Panc1 (cell line): ENCODE measurements around the gene PHLPP1. TPM values are rescaled to one million over a fixed set of nuclear protein-coding genes. Genes with fewer than 3 reads are reported as not detected.

Experiments
- ATAC-seq: fragments of 200-7000 bp; cut with Tn5 transposase; 2 replicates; pipeline ENCODE4 v1.9.1; 2020; ENCODE audit warnings: mild to moderate bottlenecking, moderate library complexity
- BruUV-seq: library from RNA; stranded (reverse); fragments of 400-500 nt; replicated peaks from 2 replicates; lab custom pipeline; 2021; lab: Mats Ljungman, UMichigan
- CTCF ChIA-PET: fragments of 300-600 bp; sonication (Branson Sonifier 250); formaldehyde crosslinking; loops from one replicate; lab custom pipeline; 2022; ENCODE audit warnings: antibody characterized with exemption; lab: Charles Lee
- POLR2A ChIA-PET: fragments of 300-600 bp; sonication (Branson Sonifier 250); formaldehyde crosslinking; loops from one replicate; lab custom pipeline; 2022; ENCODE audit warnings: antibody characterized with exemption; lab: Charles Lee
- DNase-seq: peaks from one replicate; pipeline ENCODE4 v3.0.0-alpha.2; 2010; ENCODE audit warnings: low read depth, low spot score
- H3K27ac ChIP-seq: 2 replicates; pipeline ENCODE4 v1.5.1; 2011; ENCODE audit warnings: mild to moderate bottlenecking, low read length, inconsistent platforms
- H3K27me3 ChIP-seq: fragments of 200-500 bp; sonication (Bioruptor generic); 2 replicates; pipeline ENCODE4 v1.6.0; 2014; ENCODE audit warnings: low read length, inconsistent platforms; ENCODE audit not compliant: control insufficient read depth, insufficient read depth
- H3K36me3 ChIP-seq: fragments of 200-500 bp; sonication (Bioruptor generic); 2 replicates; pipeline ENCODE4 v1.5.1; 2014; ENCODE audit warnings: inconsistent platforms, mild to moderate bottlenecking, low read length, moderate library complexity; ENCODE audit not compliant: control insufficient read depth, insufficient read depth
- H3K4me1 ChIP-seq: 2 replicates; pipeline ENCODE4 v1.5.1; 2011; ENCODE audit warnings: inconsistent platforms, mild to moderate bottlenecking, low read length, moderate library complexity; ENCODE audit not compliant: control insufficient read depth, insufficient read depth
- H3K4me3 ChIP-seq, 2 experiments: 2 replicates each; pipeline ENCODE4 v1.5.1; 2011 to 2012; ENCODE audit warnings: low read depth in 2 of 2, low read length in 2 of 2, mild to moderate bottlenecking in 2 of 2, inconsistent platforms in 1 of 2, moderate library complexity in 1 of 2
- H3K9me3 ChIP-seq: fragments of 200-500 bp; sonication (Bioruptor generic); 2 replicates; pipeline ENCODE4 v1.5.1; 2014; ENCODE audit warnings: low read depth, mild to moderate bottlenecking, inconsistent platforms, low read length, moderate library complexity; ENCODE audit not compliant: control insufficient read depth, insufficient read depth
- CTCF ChIP-seq: fragments of 450-650 bp; IDR thresholded peaks from 2 replicates; pipeline ENCODE4 v1.5.1; 2017; ENCODE audit warnings: mild to moderate bottlenecking
- POLR2AphosphoS5 ChIP-seq: IDR thresholded peaks from 2 replicates; pipeline ENCODE4 v1.6.1; 2012; ENCODE audit warnings: mild to moderate bottlenecking, low read depth, low read length, moderate library complexity
- SIN3A ChIP-seq: IDR thresholded peaks from 2 replicates; pipeline ENCODE4 v1.6.1; 2012; ENCODE audit warnings: low read depth, mild to moderate bottlenecking, low read length, moderate library complexity, borderline replicate concordance; ENCODE audit not compliant: insufficient read depth
- TCF7L2 ChIP-seq: IDR thresholded peaks from 2 replicates; pipeline ENCODE4 v1.6.1; 2011; ENCODE audit warnings: mild to moderate bottlenecking, low read depth, low read length, inconsistent platforms
- in situ Hi-C: cut with HindIII; loops from 2 replicates; pipeline ENCODE4 v1.10.0; 2016; ENCODE audit warnings: low sequenced_read_pairs, low pct_unique_long_range_greater_than_20kb
- intact Hi-C: fragments of 100-400 bp; cut with micrococcal nuclease; formaldehyde crosslinking; loops from one replicate; pipeline ENCODE4 v1.10.0; 2022; ENCODE audit not compliant: unreplicated experiment
- total RNA-seq: library from RNA; stranded (reverse); gene quantifications from one replicate; pipeline ENCODE4 v1.2.1, GENCODE V29; 2021; ENCODE audit not compliant: unreplicated experiment
- TF ChIP-seq, protein P1 (sequence below), 2 experiments: IDR thresholded peaks; 2 replicates each; pipeline ENCODE4 v1.6.1; 2011 to 2012; ENCODE audit warnings: low read depth in 2 of 2, control low read depth in 1 of 2, low read length in 1 of 2, mild to moderate bottlenecking in 1 of 2, moderate library complexity in 1 of 2; ENCODE audit not compliant: insufficient read depth in 1 of 2

The PHLPP1 gene
- total RNA-seq, 1 experiment from 2014 or later, result 6.3 TPM

- Histone ChIP-seq H3K9me3 (no peaks in the 10 kb centered on the region), H3K27me3 (no peaks in the 10 kb centered on the region), H3K4me1 (no peaks in the 10 kb centered on the region), H3K4me3 (no peak overlapping the region), H3K27ac (no peak overlapping the region), H3K36me3 (no peaks in the 10 kb centered on the region)
- TF ChIP-seq, protein P1, sequence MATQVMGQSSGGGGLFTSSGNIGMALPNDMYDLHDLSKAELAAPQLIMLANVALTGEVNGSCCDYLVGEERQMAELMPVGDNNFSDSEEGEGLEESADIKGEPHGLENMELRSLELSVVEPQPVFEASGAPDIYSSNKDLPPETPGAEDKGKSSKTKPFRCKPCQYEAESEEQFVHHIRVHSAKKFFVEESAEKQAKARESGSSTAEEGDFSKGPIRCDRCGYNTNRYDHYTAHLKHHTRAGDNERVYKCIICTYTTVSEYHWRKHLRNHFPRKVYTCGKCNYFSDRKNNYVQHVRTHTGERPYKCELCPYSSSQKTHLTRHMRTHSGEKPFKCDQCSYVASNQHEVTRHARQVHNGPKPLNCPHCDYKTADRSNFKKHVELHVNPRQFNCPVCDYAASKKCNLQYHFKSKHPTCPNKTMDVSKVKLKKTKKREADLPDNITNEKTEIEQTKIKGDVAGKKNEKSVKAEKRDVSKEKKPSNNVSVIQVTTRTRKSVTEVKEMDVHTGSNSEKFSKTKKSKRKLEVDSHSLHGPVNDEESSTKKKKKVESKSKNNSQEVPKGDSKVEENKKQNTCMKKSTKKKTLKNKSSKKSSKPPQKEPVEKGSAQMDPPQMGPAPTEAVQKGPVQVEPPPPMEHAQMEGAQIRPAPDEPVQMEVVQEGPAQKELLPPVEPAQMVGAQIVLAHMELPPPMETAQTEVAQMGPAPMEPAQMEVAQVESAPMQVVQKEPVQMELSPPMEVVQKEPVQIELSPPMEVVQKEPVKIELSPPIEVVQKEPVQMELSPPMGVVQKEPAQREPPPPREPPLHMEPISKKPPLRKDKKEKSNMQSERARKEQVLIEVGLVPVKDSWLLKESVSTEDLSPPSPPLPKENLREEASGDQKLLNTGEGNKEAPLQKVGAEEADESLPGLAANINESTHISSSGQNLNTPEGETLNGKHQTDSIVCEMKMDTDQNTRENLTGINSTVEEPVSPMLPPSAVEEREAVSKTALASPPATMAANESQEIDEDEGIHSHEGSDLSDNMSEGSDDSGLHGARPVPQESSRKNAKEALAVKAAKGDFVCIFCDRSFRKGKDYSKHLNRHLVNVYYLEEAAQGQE (IDR thresholded peaks at IDR 0.05; ENCODE audit: insufficient read depth in 1 of 2, low read depth in 2 of 2, low read length in 1 of 2), result no peak
- TF ChIP-seq TCF7L2 (no peak), CTCF (no peak), POLR2AphosphoS5 (no peak), SIN3A (no peak)
- ChIA-PET CTCF (interaction anchor here (0.6 kb wide), 1 partner anchor 369 kb away, joined by 5 read pairs; no protein-coding TSS in a partner anchor), POLR2A (no interaction called here)
- ATAC-seq (no peak), DNase-seq (no peak)
- no TSS peak for BruUV-seq
- intact Hi-C loops (no loop called here), in situ Hi-C loops (no loop called here)
Measured at GRCh38 chr18:62988471-62988870, 273.1 kb downstream of the PHLPP1 start.

DNA sequence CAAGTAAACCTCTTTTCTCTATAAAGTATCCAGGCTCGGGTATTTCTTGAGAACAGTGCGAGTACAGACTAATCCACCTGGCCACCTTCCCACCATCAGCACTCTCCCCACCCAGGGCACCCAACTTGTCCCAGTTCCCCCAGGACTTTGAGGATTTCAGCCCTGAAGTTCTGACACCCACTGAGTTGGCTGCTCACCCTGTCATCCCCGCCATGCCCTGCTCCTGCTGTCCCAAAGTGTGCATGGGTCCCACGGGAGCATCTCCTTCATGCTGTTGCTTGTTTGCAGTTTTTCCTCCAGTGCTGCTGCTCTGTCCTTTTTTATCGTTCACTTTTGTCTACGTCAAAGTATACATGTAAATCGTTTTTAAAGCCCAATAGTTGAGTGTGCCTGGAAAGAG lies 273.9 kb downstream of the PHLPP1 start:
- no peaks in the 10 kb centered on the region for H3K36me3 ChIP-seq
- ChIA-PET POLR2A (no interaction called here), CTCF (no interaction called here)
- intact Hi-C loops (no loop called here), in situ Hi-C loops (no loop called here)
- no peak overlapping the region for H3K27ac ChIP-seq
- no TSS peak for BruUV-seq
- H3K4me3 ChIP-seq, result no peak overlapping the region
- no peak for ATAC-seq
- DNase-seq, result no peak
- H3K4me1 ChIP-seq, result no peaks in the 10 kb centered on the region
- no peaks in the 10 kb centered on the region for H3K9me3 ChIP-seq
- no peaks in the 10 kb centered on the region for H3K27me3 ChIP-seq
- TF ChIP-seq SIN3A (no peak), CTCF (no peak), POLR2AphosphoS5 (no peak), TCF7L2 (no peak)
- TF ChIP-seq, protein P1 (IDR thresholded peaks at IDR 0.05; ENCODE audit: insufficient read depth in 1 of 2, low read depth in 2 of 2, low read length in 1 of 2), result no peak
